ENCODE measurements around the gene SEMA4A. TPM values are rescaled to one million over a fixed set of nuclear protein-coding genes. Genes with fewer than 3 reads are reported as not detected.

The SEMA4A gene
- total and polyA plus RNA-seq, 9 of the 15 experiments (the other 6 are each of a cell fraction or from before 2014, with no cell fraction given), result 0.04 to 1.7 (median 0.45) TPM

- no peaks in the 10 kb centered on the region for H3K9me1 ChIP-seq (ENCODE audit: control insufficient read depth, insufficient read depth, low read length)
- H3K27ac ChIP-seq (ENCODE audit: extremely low read depth, low read depth, low read length), result no peak overlapping the region
- no peaks in the 10 kb centered on the region for H3K27me3 ChIP-seq (ENCODE audit: control insufficient read depth in 2 of 2, insufficient read depth in 2 of 2, low read length in 2 of 2)
- no peak for FAIRE-seq
- H2AFZ ChIP-seq (ENCODE audit: low read depth, low read length), result no peak overlapping the region
- CTCF ChIA-PET (ENCODE audit: low intra/inter-chr PET ratio), result no interaction called here
- no peak overlapping the region for H3K4me2 ChIP-seq (ENCODE audit: insufficient read depth, low read length)
- peaks cover 6 to 12% of the 10 kb centered on the region in 2 experiments for H3K4me1 ChIP-seq (replicated peaks in 1 of 2; ENCODE audit: control insufficient read depth in 2 of 2, insufficient read depth in 2 of 2, low read length in 2 of 2)
- H3K36me3 ChIP-seq (ENCODE audit: control insufficient read depth, insufficient read depth, low read length), result peaks cover 36% of the 10 kb centered on the region
- no peak for ATAC-seq
- H3K9me3 ChIP-seq (replicated peaks; ENCODE audit: control insufficient read depth, insufficient read depth, low read depth, low read length), result no peaks in the 10 kb centered on the region
- BruUV-seq (replicated peaks), result no TSS peak
- intact Hi-C loops (cut with micrococcal nuclease) (no loop called here), in situ Hi-C loops (cut with MboI) (no loop called here)
- POLR2A ChIA-PET, result interaction anchor here (0.6 to 9.2 kb wide), 2 partner anchors 16 to 18 kb away, joined by 5 to 62 read pairs; partner anchors contain the start of gene PMF1
- 68% methylated on average over 4 of the region's 4 CpGs for WGBS (ENCODE audit: insufficient coverage, low coverage, missing lambda C conversion rate)
- H3K9ac ChIP-seq (ENCODE audit: insufficient read depth in 1 of 2, low read depth in 2 of 2, low read length in 2 of 2), result no peak overlapping the region
- no peak overlapping the region for H3K4me3 ChIP-seq
- DNase-seq (ENCODE audit: extremely low read depth in 1 of 4, low spot score in 3 of 4), result no peak
- no peak for TF ChIP-seq THRA (IDR thresholded peaks at IDR 0.05)
- TF ChIP-seq, protein P1, sequence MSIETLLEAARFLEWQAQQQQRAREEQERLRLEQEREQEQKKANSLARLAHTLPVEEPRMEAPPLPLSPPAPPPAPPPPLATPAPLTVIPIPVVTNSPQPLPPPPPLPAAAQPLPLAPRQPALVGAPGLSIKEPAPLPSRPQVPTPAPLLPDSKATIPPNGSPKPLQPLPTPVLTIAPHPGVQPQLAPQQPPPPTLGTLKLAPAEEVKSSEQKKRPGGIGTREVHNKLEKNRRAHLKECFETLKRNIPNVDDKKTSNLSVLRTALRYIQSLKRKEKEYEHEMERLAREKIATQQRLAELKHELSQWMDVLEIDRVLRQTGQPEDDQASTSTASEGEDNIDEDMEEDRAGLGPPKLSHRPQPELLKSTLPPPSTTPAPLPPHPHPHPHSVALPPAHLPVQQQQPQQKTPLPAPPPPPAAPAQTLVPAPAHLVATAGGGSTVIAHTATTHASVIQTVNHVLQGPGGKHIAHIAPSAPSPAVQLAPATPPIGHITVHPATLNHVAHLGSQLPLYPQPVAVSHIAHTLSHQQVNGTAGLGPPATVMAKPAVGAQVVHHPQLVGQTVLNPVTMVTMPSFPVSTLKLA (conservative IDR thresholded peaks at IDR 0.05), result no peak
- peaks cover 48% of the 10 kb centered on the region for H3K79me2 ChIP-seq (ENCODE audit: control insufficient read depth, insufficient read depth, low read length)
- H4K20me1 ChIP-seq (replicated peaks; ENCODE audit: control insufficient read depth, insufficient read depth, low read length), result no peaks in the 10 kb centered on the region
Observed at GRCh38 chr1:156195853-156196252, 42.5 kb downstream of the SEMA4A start.
